Endodermal cell (in vitro differentiated cells): ENCODE data around the gene AEBP1. TPM values are rescaled to one million over a fixed set of nuclear protein-coding genes. Genes with fewer than 3 reads are reported as not detected.

Experiments
- DNase-seq: peaks from one replicate; pipeline ENCODE4 v3.0.0-alpha.2; 2017
- H3K27ac ChIP-seq: 2 replicates; pipeline ENCODE4 v1.5.1; 2013; ENCODE audit warnings: mild to moderate bottlenecking, low read depth, low read length, moderate library complexity
- H3K27me3 ChIP-seq: 2 replicates; pipeline ENCODE4 v1.6.1; 2013; ENCODE audit warnings: mild to moderate bottlenecking, low read length, moderate library complexity; ENCODE audit not compliant: insufficient read depth, control insufficient read depth, poor library complexity, severe bottlenecking
- H3K36me3 ChIP-seq: 2 replicates; pipeline ENCODE4 v1.7.0; 2013; ENCODE audit warnings: mild to moderate bottlenecking, low read length, moderate library complexity; ENCODE audit not compliant: control insufficient read depth, insufficient read depth
- H3K4me1 ChIP-seq: one replicate; pipeline ENCODE4 v1.7.0; 2013; ENCODE audit warnings: low read length; ENCODE audit not compliant: control insufficient read depth, insufficient read depth
- H3K4me3 ChIP-seq: 2 replicates; pipeline ENCODE4 v1.5.1; 2013; ENCODE audit warnings: mild to moderate bottlenecking, low read length, moderate library complexity
- H3K9ac ChIP-seq: 2 replicates; pipeline ENCODE4 v1.6.1; 2013; ENCODE audit warnings: mild to moderate bottlenecking, low read length, moderate library complexity; ENCODE audit not compliant: poor library complexity, severe bottlenecking; ENCODE audit errors: extremely low read depth
- H3K9me3 ChIP-seq: 2 replicates; pipeline ENCODE4 v1.6.1; 2013; ENCODE audit warnings: mild to moderate bottlenecking, low read length, moderate library complexity; ENCODE audit not compliant: control insufficient read depth
- H3K27ac Mint-ChIP-seq: 2 replicates; pipeline ENCODE4 v1.8.0; 2020; ENCODE audit warnings: mixed read lengths
- H3K27me3 Mint-ChIP-seq: 2 replicates; pipeline ENCODE4 v1.8.0; 2021; ENCODE audit warnings: mild to moderate bottlenecking, mixed read lengths; ENCODE audit not compliant: insufficient read depth
- H3K36me3 Mint-ChIP-seq: 2 replicates; pipeline ENCODE4 v1.8.0; 2020; ENCODE audit warnings: low read depth, mixed read lengths
- H3K4me1 Mint-ChIP-seq: 2 replicates; pipeline ENCODE4 v1.8.0; 2020; ENCODE audit warnings: mixed read lengths
- H3K4me3 Mint-ChIP-seq: 2 replicates; pipeline ENCODE4 v1.8.0; 2020; ENCODE audit warnings: mild to moderate bottlenecking, moderate library complexity, mixed read lengths
- H3K9me3 Mint-ChIP-seq: 2 replicates; pipeline ENCODE4 v1.8.0; 2020; ENCODE audit warnings: mild to moderate bottlenecking, mixed read lengths
- WGBS, 2 experiments: methylation state at CpG; one replicate each; pipeline versions ENCODE4 v1.1.5 to v1.1.7; 2013; ENCODE audit warnings: missing lambda C conversion rate in 2 of 2, mixed read lengths in 1 of 2; ENCODE audit not compliant: insufficient coverage in 1 of 2, insufficient read length in 1 of 2; 5-methylcytosine and 5-hydroxymethylcytosine counted together
- total RNA-seq, 2 donors: library from RNA; stranded (reverse); fragmentation: NEBNext Ultra II Directional in 1 of 2; extraction: Animal tissue kit (Norgen Biotek cat#: 25700) in 1 of 2; gene quantifications; 2 replicates in 1 of 2; 3 replicates in 1 of 2; pipeline ENCODE4 v1.2.1, GENCODE V29; 2021
- TF ChIP-seq, protein P1 (sequence below): fragments of 200-600 bp; sonication (generic); conservative IDR thresholded peaks from 2 replicates; pipeline ENCODE4 v1.5.0; 2021; ENCODE audit warnings: antibody characterized with exemption, mild to moderate bottlenecking

Gene AEBP1
- total RNA-seq, 2 donors from 2014 or later = 55.2 to 65.8 TPM

DNA sequence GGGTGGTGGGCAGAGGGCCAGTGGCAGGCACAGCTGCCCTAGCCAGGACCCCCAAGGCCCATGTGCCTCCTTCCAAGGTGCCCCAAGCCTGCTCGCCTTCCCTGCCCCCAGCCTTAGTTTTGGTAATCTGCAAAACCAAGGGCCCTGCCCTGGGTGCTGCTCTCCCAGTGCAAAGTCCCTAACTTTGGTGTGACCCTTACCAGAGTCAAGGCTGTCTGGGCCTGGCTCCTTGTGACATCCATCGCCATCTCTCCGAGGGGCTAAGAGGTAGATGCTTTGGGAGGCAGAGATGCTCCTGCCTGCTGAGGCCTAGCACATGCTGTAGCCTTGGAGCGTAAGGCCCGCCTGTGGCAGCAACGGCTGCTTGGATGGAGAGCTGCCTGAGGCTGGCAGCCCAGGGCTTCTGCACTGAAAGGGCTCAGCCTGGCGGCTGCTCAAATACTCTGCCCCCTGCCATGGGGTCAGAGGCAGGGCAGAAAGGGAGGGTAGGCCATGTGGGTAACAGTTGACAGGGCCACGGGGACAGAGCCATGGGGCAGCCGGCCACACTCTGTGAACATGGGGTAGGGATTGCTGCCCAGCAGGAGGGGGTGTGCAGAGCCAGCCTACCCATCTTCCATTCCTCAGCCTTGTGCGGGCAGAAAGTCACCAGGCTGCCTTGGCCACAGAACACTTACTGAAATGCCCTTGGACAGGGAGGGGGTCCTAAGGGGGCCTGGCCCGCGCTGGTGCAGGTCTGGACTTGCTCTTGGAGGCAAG lies 54.9 kb downstream of the AEBP1 start:
- Mint-ChIP-seq H3K36me3 (no peaks in the 10 kb centered on the region), H3K9me3 (no peaks in the 10 kb centered on the region), H3K4me1 (no peaks in the 10 kb centered on the region), H3K4me3 (no peak overlapping the region), H3K27ac (no peak overlapping the region), H3K27me3 (no peaks in the 10 kb centered on the region)
- H3K4me1 ChIP-seq = no peaks in the 10 kb centered on the region
- no peaks in the 10 kb centered on the region for H3K27me3 ChIP-seq
- no peak overlapping the region for H3K4me3 ChIP-seq
- no peak overlapping the region for H3K9ac ChIP-seq
- TF ChIP-seq, protein P1, sequence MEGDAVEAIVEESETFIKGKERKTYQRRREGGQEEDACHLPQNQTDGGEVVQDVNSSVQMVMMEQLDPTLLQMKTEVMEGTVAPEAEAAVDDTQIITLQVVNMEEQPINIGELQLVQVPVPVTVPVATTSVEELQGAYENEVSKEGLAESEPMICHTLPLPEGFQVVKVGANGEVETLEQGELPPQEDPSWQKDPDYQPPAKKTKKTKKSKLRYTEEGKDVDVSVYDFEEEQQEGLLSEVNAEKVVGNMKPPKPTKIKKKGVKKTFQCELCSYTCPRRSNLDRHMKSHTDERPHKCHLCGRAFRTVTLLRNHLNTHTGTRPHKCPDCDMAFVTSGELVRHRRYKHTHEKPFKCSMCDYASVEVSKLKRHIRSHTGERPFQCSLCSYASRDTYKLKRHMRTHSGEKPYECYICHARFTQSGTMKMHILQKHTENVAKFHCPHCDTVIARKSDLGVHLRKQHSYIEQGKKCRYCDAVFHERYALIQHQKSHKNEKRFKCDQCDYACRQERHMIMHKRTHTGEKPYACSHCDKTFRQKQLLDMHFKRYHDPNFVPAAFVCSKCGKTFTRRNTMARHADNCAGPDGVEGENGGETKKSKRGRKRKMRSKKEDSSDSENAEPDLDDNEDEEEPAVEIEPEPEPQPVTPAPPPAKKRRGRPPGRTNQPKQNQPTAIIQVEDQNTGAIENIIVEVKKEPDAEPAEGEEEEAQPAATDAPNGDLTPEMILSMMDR = no peak
- no peaks in the 10 kb centered on the region for H3K9me3 ChIP-seq
- peak; percentile 38 for DNase-seq
- H3K27ac ChIP-seq = no peak overlapping the region
- 91 to 94% methylated on average over 7 to 12 of the region's 12 CpGs for WGBS, 2 experiments
- no peaks in the 10 kb centered on the region for H3K36me3 ChIP-seq

DNA sequence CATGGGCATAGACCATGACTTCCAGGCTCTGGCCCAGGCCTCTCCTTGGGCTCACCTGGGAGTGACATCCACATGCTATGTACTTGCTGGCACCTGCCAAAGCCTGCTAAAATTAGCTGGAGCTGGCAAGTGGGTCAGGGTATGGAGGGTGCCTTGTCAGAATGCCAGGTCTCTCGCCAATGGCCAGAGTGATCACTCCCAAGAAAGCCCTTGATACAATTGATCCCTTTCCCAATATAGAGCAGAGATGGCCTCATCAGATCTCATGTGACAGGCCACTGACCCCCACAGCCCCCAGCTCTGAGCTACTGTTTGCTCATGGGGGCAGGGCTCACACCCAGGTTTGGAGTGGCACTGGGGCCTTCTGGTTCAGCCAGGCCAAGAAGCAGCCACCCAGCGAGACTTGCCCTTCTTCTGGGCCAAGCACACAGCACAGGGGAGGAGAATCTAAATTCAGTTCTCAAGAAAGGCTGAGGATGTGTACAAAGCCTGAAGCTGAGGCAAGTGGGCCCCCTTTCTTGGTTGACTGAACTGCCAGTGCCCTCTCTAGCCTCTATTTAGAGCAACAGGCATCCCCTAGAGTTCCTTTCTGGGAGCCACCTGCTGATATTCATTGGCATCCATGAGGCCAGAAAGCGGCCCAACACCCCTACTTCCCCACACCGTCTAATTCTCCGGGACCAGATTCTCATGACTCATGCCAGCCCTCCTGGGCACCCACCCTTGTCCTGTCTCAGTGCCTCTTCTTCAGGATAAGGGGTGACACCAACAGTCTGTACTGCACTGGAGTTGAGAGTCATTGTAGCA lies 55.9 kb downstream of the AEBP1 start:
- Histone ChIP-seq H3K27ac (no peak overlapping the region), H3K27me3 (no peaks in the 10 kb centered on the region), H3K4me1 (no peaks in the 10 kb centered on the region), H3K4me3 (no peak overlapping the region), H3K36me3 (no peaks in the 10 kb centered on the region), H3K9me3 (no peaks in the 10 kb centered on the region), H3K9ac (no peak overlapping the region)
- 93 to 100% methylated on average over 1 to 5 of the region's 5 CpGs for WGBS, 2 experiments
- H3K27ac Mint-ChIP-seq = no peak overlapping the region
- no peaks in the 10 kb centered on the region for H3K9me3 Mint-ChIP-seq
- no peaks in the 10 kb centered on the region for H3K4me1 Mint-ChIP-seq
- TF ChIP-seq, protein P1 = no peak
- DNase-seq = peak; percentile 20
- H3K27me3 Mint-ChIP-seq = no peaks in the 10 kb centered on the region
- H3K36me3 Mint-ChIP-seq = no peaks in the 10 kb centered on the region
- H3K4me3 Mint-ChIP-seq = no peak overlapping the region

DNA sequence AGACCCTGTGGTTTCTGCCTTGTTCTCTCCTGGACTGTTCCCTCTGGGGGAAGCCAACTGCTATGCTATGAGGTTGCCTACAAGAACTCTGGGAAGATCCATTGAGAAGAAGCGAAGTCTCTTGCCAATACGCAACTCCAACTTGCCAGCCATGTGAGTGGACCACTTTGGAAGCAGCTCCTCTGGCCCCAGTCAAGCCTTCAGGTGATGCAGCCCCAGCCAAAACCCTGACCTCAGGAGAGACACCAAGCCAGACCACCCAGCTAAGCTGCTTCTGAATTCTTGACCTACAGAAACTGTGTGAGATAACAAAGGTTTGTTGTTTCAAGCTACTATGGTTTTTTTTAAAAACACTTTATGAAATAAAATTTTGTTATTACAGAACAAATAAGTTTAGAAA lies 57.2 kb downstream of the AEBP1 start:
- 99 to 100% methylated on average over 2 of the region's 2 CpGs for WGBS, 2 experiments
- H3K27ac Mint-ChIP-seq = no peak overlapping the region
- no peaks in the 10 kb centered on the region for H3K4me1 Mint-ChIP-seq
- TF ChIP-seq, protein P1 = no peak
- H3K4me3 Mint-ChIP-seq = no peak overlapping the region
- no peak overlapping the region for H3K27ac ChIP-seq
- no peaks in the 10 kb centered on the region for H3K27me3 ChIP-seq
- DNase-seq = peak; percentile 26
- H3K9me3 Mint-ChIP-seq = no peaks in the 10 kb centered on the region
- H3K27me3 Mint-ChIP-seq = no peaks in the 10 kb centered on the region
- H3K36me3 Mint-ChIP-seq = no peaks in the 10 kb centered on the region
- no peaks in the 10 kb centered on the region for H3K4me1 ChIP-seq
- H3K9me3 ChIP-seq = no peaks in the 10 kb centered on the region
- H3K36me3 ChIP-seq = no peaks in the 10 kb centered on the region
- no peak overlapping the region for H3K9ac ChIP-seq
- no peak overlapping the region for H3K4me3 ChIP-seq
